MCF 10A (cell line): Measurements from ENCODE around the gene NEO1. TPM values are rescaled to one million over a fixed set of nuclear protein-coding genes. Genes with fewer than 3 reads are reported as not detected.

Experiments
- BruUV-seq: library from RNA; stranded (reverse); fragments of 400-500 nt; replicated peaks from 2 replicates; lab custom pipeline; 2021; lab: Mats Ljungman, UMichigan
- CTCF ChIA-PET: fragments of 300-600 bp; sonication (Branson Sonifier 250); formaldehyde crosslinking; extraction: SDS; loops from one replicate; lab custom pipeline; 2021; ENCODE audit warnings: antibody characterized with exemption, inconsistent platforms; lab: Yijun Ruan, JAX
- POLR2A ChIA-PET: fragments of 300-600, 350-650 bp; sonication (Branson Sonifier 250); formaldehyde crosslinking; extraction: SDS; loops from one replicate; lab custom pipeline; 2020; ENCODE audit warnings: antibody characterized with exemption, inconsistent platforms; lab: Yijun Ruan, JAX
- DNase-seq: peaks from one replicate; pipeline ENCODE4 v3.0.0-alpha.2; 2018; ENCODE audit not compliant: unreplicated experiment
- H3K27ac Mint-ChIP-seq: one replicate; pipeline ENCODE4 v1.8.0; 2022; ENCODE audit warnings: mild to moderate bottlenecking, low read depth, mixed read lengths; ENCODE audit not compliant: unreplicated experiment
- H3K27me3 Mint-ChIP-seq: one replicate; pipeline ENCODE4 v1.8.0; 2022; ENCODE audit warnings: mixed read lengths; ENCODE audit not compliant: insufficient read depth, unreplicated experiment
- H3K36me3 Mint-ChIP-seq: one replicate; pipeline ENCODE4 v1.8.0; 2022; ENCODE audit warnings: mild to moderate bottlenecking, moderate library complexity, mixed read lengths; ENCODE audit not compliant: insufficient read depth, unreplicated experiment
- H3K4me1 Mint-ChIP-seq: one replicate; pipeline ENCODE4 v1.8.0; 2022; ENCODE audit warnings: mixed read lengths; ENCODE audit not compliant: insufficient read depth, unreplicated experiment
- H3K4me3 Mint-ChIP-seq: one replicate; pipeline ENCODE4 v1.8.0; 2022; ENCODE audit warnings: mild to moderate bottlenecking, moderate library complexity, mixed read lengths; ENCODE audit not compliant: unreplicated experiment
- H3K9me3 Mint-ChIP-seq: one replicate; pipeline ENCODE4 v1.8.0; 2022; ENCODE audit warnings: mixed read lengths; ENCODE audit not compliant: unreplicated experiment
- CTCF ChIP-seq: fragments of 200-600 bp; IDR thresholded peaks from one replicate; pipeline ENCODE4 v1.8.0; 2022; ENCODE audit warnings: antibody characterized with exemption, mild to moderate bottlenecking; ENCODE audit not compliant: unreplicated experiment
- intact Hi-C: fragments of 100-400 bp; cut with micrococcal nuclease; formaldehyde crosslinking; loops from 2 replicates; pipeline ENCODE4 v1.14.1; 2022
- total RNA-seq: library from RNA; stranded (reverse); gene quantifications from 2 replicates; pipeline ENCODE4 v1.2.3, GENCODE V29; 2022

The NEO1 gene
- total RNA-seq, 1 experiment from 2014 or later, result 13.2 TPM

DNA sequence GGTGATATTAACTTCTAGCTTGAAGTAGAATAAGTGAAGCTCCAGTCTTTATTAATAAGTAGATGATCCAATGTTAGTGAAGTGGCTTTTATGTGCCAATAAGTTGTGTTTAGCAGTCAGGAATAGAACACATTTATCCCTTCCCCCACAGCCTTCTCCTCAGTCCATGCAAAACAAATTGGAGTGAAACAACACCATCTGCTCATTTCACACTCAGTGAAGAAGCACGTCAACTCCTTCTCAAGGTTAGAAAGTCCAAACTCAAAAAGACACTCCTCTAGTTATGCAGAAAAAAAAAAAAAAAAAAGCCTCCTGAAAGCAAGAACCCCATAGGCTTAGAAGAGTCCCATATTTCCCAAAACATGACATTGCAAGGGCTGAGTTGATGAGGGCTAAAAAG lies 18.0 kb upstream of the NEO1 start:
- Mint-ChIP-seq H3K27me3 (peaks cover 26% of the 10 kb centered on the region), H3K4me3 (no peak overlapping the region), H3K9me3 (no peaks in the 10 kb centered on the region), H3K36me3 (no peaks in the 10 kb centered on the region), H3K4me1 (no peaks in the 10 kb centered on the region), H3K27ac (no peak overlapping the region)
- intact Hi-C loops, result no loop called here
- no TSS peak for BruUV-seq
- no peak for DNase-seq
- ChIA-PET POLR2A (interaction anchor here (1.2 kb wide), 1 partner anchor 25 kb away, joined by 3 read pairs; no protein-coding TSS in a partner anchor), CTCF (no interaction called here)
- no peak for TF ChIP-seq CTCF

DNA sequence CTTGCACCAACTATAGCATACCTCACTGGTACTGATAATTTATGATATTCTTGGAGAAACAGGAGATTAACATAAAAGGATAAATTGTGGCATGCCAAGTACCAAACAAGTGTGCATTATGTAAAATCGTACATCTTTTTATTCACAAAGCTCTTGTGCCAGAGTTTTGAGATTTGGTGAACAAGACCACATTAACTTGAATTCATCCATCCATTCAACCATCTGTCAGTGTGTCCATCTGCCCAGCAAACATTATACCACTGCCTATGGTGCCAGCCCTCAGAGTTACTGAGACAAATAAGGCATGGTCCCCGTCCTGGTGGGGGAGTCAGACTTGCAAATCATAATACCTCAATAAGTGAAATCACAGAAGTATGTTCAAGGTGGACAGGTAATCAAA lies 17.0 kb upstream of the NEO1 start:
- ChIA-PET CTCF (no interaction called here), POLR2A (interaction anchor here (2.4 kb wide), 1 partner anchor 16 kb away, joined by 13 read pairs; no protein-coding TSS in a partner anchor)
- BruUV-seq, result no TSS peak
- H3K4me1 Mint-ChIP-seq, result no peaks in the 10 kb centered on the region
- TF ChIP-seq CTCF, result no peak
- no peaks in the 10 kb centered on the region for H3K9me3 Mint-ChIP-seq
- no peaks in the 10 kb centered on the region for H3K36me3 Mint-ChIP-seq
- intact Hi-C loops, result no loop called here
- H3K27ac Mint-ChIP-seq, result no peak overlapping the region
- H3K27me3 Mint-ChIP-seq, result peaks cover 16% of the 10 kb centered on the region
- no peak for DNase-seq
- H3K4me3 Mint-ChIP-seq, result no peak overlapping the region

GRCh38 chr15:73038220-73038619 lies 14.0 kb upstream of the NEO1 start:
- POLR2A ChIA-PET, result no interaction called here

DNA sequence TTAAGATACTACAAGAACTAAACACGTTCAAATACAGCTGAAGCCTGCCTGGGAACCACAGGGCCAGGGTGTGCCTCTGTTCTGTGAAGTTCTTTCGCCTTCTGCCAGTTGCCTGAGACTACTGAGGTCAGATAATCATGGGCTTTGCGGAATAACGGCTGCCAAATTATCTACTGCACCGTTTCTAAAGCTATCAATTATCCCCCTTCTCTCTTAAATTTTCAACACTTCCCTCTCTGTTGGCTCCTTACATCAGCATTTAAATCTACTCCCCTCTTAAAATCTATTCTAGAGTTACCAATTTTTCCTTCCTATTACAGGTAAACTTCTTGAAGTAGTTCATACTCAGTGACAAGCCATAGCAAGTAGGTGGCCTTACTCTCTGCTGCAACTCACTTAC lies 6.2 kb upstream of the NEO1 start:
- Mint-ChIP-seq H3K27me3 (peaks cover 23% of the 10 kb centered on the region), H3K4me3 (no peak overlapping the region), H3K36me3 (no peaks in the 10 kb centered on the region), H3K27ac (no peak overlapping the region), H3K9me3 (no peaks in the 10 kb centered on the region), H3K4me1 (no peaks in the 10 kb centered on the region)
- TF ChIP-seq CTCF, result no peak
- DNase-seq, result no peak
- no TSS peak for BruUV-seq
- intact Hi-C loops, result no loop called here
- CTCF ChIA-PET, result no interaction called here
- POLR2A ChIA-PET, result no interaction called here

More at GRCh38 chr15:73038220-73038619, 14.0 kb upstream of the NEO1 start:
- Mint-ChIP-seq H3K27ac (no peak overlapping the region), H3K4me1 (no peaks in the 10 kb centered on the region), H3K36me3 (no peaks in the 10 kb centered on the region), H3K27me3 (peaks cover 9% of the 10 kb centered on the region), H3K9me3 (no peaks in the 10 kb centered on the region), H3K4me3 (no peak overlapping the region)
- no peak for TF ChIP-seq CTCF
- BruUV-seq, result no TSS peak
- intact Hi-C loops, result no loop called here
- DNase-seq, result no peak
- CTCF ChIA-PET, result interaction anchor here (0.6 to 0.7 kb wide), 2 partner anchors 598 to 1015 kb away, joined by 3 read pairs; no protein-coding TSS in a partner anchor
